Parathyroid adenoma (tissue), 2 donors: ENCODE results near the gene CAMKMT.

Experiments
- H2AFZ ChIP-seq: fragments of 300-600 bp; sonication (generic); one replicate; pipeline ENCODE4 v1.7.0; 2017; ENCODE audit warnings: antibody characterized with exemption, mild to moderate bottlenecking
- H3K27ac ChIP-seq: fragments of 300-600 bp; sonication (generic); one replicate; pipeline ENCODE4 v1.7.0; 2017
- H3K27me3 ChIP-seq: fragments of 300-600 bp; sonication (generic); one replicate; pipeline ENCODE4 v1.7.0; 2017; ENCODE audit warnings: low read length; ENCODE audit not compliant: control insufficient read depth, insufficient read depth
- H3K36me3 ChIP-seq: fragments of 300-600 bp; sonication (generic); one replicate; pipeline ENCODE4 v1.7.0; 2017; ENCODE audit warnings: low read length; ENCODE audit not compliant: control insufficient read depth, insufficient read depth
- H3K4me1 ChIP-seq: fragments of 300-600 bp; sonication (generic); one replicate; pipeline ENCODE4 v1.7.0; 2017; ENCODE audit warnings: control low read depth
- H3K4me2 ChIP-seq: fragments of 300-600 bp; sonication (generic); one replicate; pipeline ENCODE4 v1.7.0; 2017; ENCODE audit warnings: low read length
- H3K4me3 ChIP-seq: fragments of 300-600 bp; sonication (generic); one replicate; pipeline ENCODE4 v1.7.0; 2017; ENCODE audit warnings: low read depth, low read length
- H3K79me2 ChIP-seq: fragments of 300-600 bp; sonication (generic); one replicate; pipeline ENCODE4 v1.7.0; 2017; ENCODE audit warnings: control low read depth
- H3K9ac ChIP-seq: fragments of 300-600 bp; sonication (generic); one replicate; pipeline ENCODE4 v1.7.0; 2017; ENCODE audit warnings: mild to moderate bottlenecking
- H3K9me3 ChIP-seq: fragments of 300-600 bp; sonication (generic); one replicate; pipeline ENCODE4 v1.7.0; 2017; ENCODE audit warnings: low read length; ENCODE audit not compliant: control insufficient read depth
- CTCF ChIP-seq: fragments of 300-600 bp; sonication (generic); IDR thresholded peaks from one replicate; pipeline ENCODE4 v1.7.0; 2017; ENCODE audit warnings: antibody characterized with exemption, mild to moderate bottlenecking
- donor health status: primary hyperparathyroidism.

CAMKMT gene

GRCh38 chr2:44789971-44790721 lies 428.4 kb downstream of the CAMKMT start:
- H3K9me3 ChIP-seq, result no peaks in the 10 kb centered on the region
- H3K27me3 ChIP-seq, result no peaks in the 10 kb centered on the region
- no peaks in the 10 kb centered on the region for H3K36me3 ChIP-seq
- TF ChIP-seq CTCF, result no peak
- H3K9ac ChIP-seq, result no peak overlapping the region
- no peak overlapping the region for H3K27ac ChIP-seq
- no peak overlapping the region for H2AFZ ChIP-seq
- no peak overlapping the region for H3K4me3 ChIP-seq
- H3K79me2 ChIP-seq, result no peaks in the 10 kb centered on the region
- no peak overlapping the region for H3K4me2 ChIP-seq
- H3K4me1 ChIP-seq, result peaks cover 9% of the 10 kb centered on the region

GRCh38 chr2:44793322-44793870 lies 431.6 kb downstream of the CAMKMT start:
- no peak overlapping the region for H2AFZ ChIP-seq

GRCh38 chr2:44796771-44797170 lies 435.0 kb downstream of the CAMKMT start:
- Histone ChIP-seq H3K9me3 (no peaks in the 10 kb centered on the region), H3K4me3 (no peak overlapping the region), H2AFZ (no peak overlapping the region), H3K4me1 (no peaks in the 10 kb centered on the region), H3K36me3 (no peaks in the 10 kb centered on the region), H3K4me2 (no peak overlapping the region), H3K27me3 (peaks cover 2% of the 10 kb centered on the region), H3K9ac (no peak overlapping the region), H3K79me2 (no peaks in the 10 kb centered on the region), H3K27ac (no peak overlapping the region)
- TF ChIP-seq CTCF, result no peak

More at GRCh38 chr2:44793322-44793870, 431.6 kb downstream of the CAMKMT start:
- H3K36me3 ChIP-seq, result no peaks in the 10 kb centered on the region
- no peak overlapping the region for H3K27ac ChIP-seq
- no peak overlapping the region for H3K4me3 ChIP-seq
- H3K4me2 ChIP-seq, result no peak overlapping the region
- no peaks in the 10 kb centered on the region for H3K79me2 ChIP-seq
- H3K4me1 ChIP-seq, result peaks cover 4% of the 10 kb centered on the region
- H3K9me3 ChIP-seq, result no peaks in the 10 kb centered on the region
- no peak for TF ChIP-seq CTCF
- H3K9ac ChIP-seq, result no peak overlapping the region
- no peaks in the 10 kb centered on the region for H3K27me3 ChIP-seq

GRCh38 chr2:44798139-44798659 lies 436.5 kb downstream of the CAMKMT start:
- H3K9ac ChIP-seq, result no peak overlapping the region
- no peaks in the 10 kb centered on the region for H3K9me3 ChIP-seq
- TF ChIP-seq CTCF, result no peak
- H3K4me2 ChIP-seq, result no peak overlapping the region
- peaks cover 6% of the 10 kb centered on the region for H3K27me3 ChIP-seq
- H2AFZ ChIP-seq, result no peak overlapping the region
- no peak overlapping the region for H3K27ac ChIP-seq
- no peaks in the 10 kb centered on the region for H3K79me2 ChIP-seq
- no peak overlapping the region for H3K4me3 ChIP-seq
- H3K4me1 ChIP-seq, result no peaks in the 10 kb centered on the region
- no peaks in the 10 kb centered on the region for H3K36me3 ChIP-seq
